HCT116 (cell line): ENCODE measurements around the gene CDC42EP3. TPM values are rescaled to one million over a fixed set of nuclear protein-coding genes. Genes with fewer than 3 reads are reported as not detected.
A peak's percentile ranks its signal among the peaks of the same experiment; 100 is the strongest.

Source experiments
- ATAC-seq: fragments of 200-7000 bp; cut with Tn5 transposase; 2 replicates; pipeline ENCODE4 v1.9.1; 2020; ENCODE audit warnings: mild to moderate bottlenecking, moderate library complexity
- BruUV-seq: library from RNA; stranded (reverse); fragments of 400-500 nt; replicated peaks from 2 replicates; lab custom pipeline; 2021; lab: Mats Ljungman, UMichigan
- CTCF ChIA-PET: fragments of 300-600 bp; sonication (Branson Sonifier 250); formaldehyde crosslinking; loops from one replicate; lab custom pipeline; 2021; ENCODE audit warnings: antibody characterized with exemption; lab: Charles Lee
- POLR2A ChIA-PET: fragments of 300-600, 350-600 bp; sonication (Branson Sonifier 250); formaldehyde crosslinking; loops from one replicate; lab custom pipeline; 2021; ENCODE audit warnings: antibody characterized with exemption; lab: Charles Lee
- RAD21 ChIA-PET, 2 experiments: fragments of 300-600 bp; sonication (Branson Sonifier 250); formaldehyde crosslinking; loops; one replicate each; lab custom pipeline; 2023; ENCODE audit warnings: low total read pairs in 2 of 2; ENCODE audit not compliant: uncharacterized antibody in 2 of 2, unreplicated experiment in 2 of 2, low non-redundant PET in 1 of 2; lab: Charles Lee
- DNase-seq: peaks from one replicate; pipeline ENCODE4 v3.0.0-alpha.2; 2010; ENCODE audit warnings: low read depth, low spot score
- H2AFZ ChIP-seq: fragments of 200-600 bp; shearing (Covaris generic), sonication (generic); 2 replicates; pipeline ENCODE4 v1.6.1; 2017; ENCODE audit warnings: low read depth, mixed run types, mixed read lengths, antibody characterized with exemption, low read length; ENCODE audit not compliant: poor library complexity, severe bottlenecking
- H3K27ac ChIP-seq: 2 replicates; pipeline ENCODE4 v1.5.1; 2012; ENCODE audit warnings: low read depth, low read length
- H3K27me3 ChIP-seq: fragments of 200-600 bp; sonication (generic); 2 replicates; pipeline ENCODE4 v1.6.1; 2016; ENCODE audit warnings: mixed run types, low read length, mixed read lengths; ENCODE audit not compliant: insufficient read depth
- H3K36me3 ChIP-seq, 2 experiments: fragments of 200-500 bp in 1 of 2; fragments of 200-600 bp in 1 of 2; sonication (Bioruptor generic) in 1 of 2; sonication (generic) in 1 of 2; 2 replicates each; pipeline versions ENCODE4 v1.5.1 to v1.6.1; 2014 to 2016; ENCODE audit warnings: low read length in 2 of 2, inconsistent platforms in 1 of 2, mixed read lengths in 1 of 2, mixed run types in 1 of 2; ENCODE audit not compliant: insufficient read depth in 2 of 2, control insufficient read depth in 1 of 2
- H3K4me1 ChIP-seq, 2 experiments: fragments of 200-600 bp in 1 of 2; sonication (generic) in 1 of 2; 2 replicates each; pipeline versions ENCODE4 v1.5.1 to v1.6.1; 2012 to 2017; ENCODE audit warnings: low read length in 2 of 2, inconsistent platforms in 1 of 2, mild to moderate bottlenecking in 1 of 2, mixed read lengths in 1 of 2, mixed run types in 1 of 2, moderate library complexity in 1 of 2; ENCODE audit not compliant: insufficient read depth in 2 of 2, control insufficient read depth in 1 of 2
- H3K4me2 ChIP-seq: fragments of 200-600 bp; sonication (generic); 2 replicates; pipeline ENCODE4 v1.6.1; 2017; ENCODE audit warnings: mixed run types, low read length, mixed read lengths
- H3K4me3 ChIP-seq, 2 experiments: fragments of 200-600 bp in 1 of 2; sonication (generic) in 1 of 2; replicated peaks in 1 of 2; 2 replicates each; pipeline ENCODE4 v1.5.1; 2011 to 2016; ENCODE audit warnings: low read length in 2 of 2, control low read depth in 1 of 2, low read depth in 1 of 2, mild to moderate bottlenecking in 1 of 2, mixed read lengths in 1 of 2, mixed run types in 1 of 2
- H3K79me2 ChIP-seq: fragments of 200-600 bp; sonication (generic); 2 replicates; pipeline ENCODE4 v1.6.1; 2017; ENCODE audit warnings: mild to moderate bottlenecking, mixed run types, low read length, moderate library complexity, mixed read lengths; ENCODE audit not compliant: insufficient read depth
- H3K9ac ChIP-seq: fragments of 200-600 bp; sonication (generic); 2 replicates; pipeline ENCODE4 v1.6.1; 2016; ENCODE audit warnings: low read length, mixed read lengths
- H3K9me2 ChIP-seq: fragments of 200-600 bp; sonication (generic), shearing (Covaris generic); 2 replicates; pipeline ENCODE4 v1.6.1; 2017; ENCODE audit warnings: mixed run types, mild to moderate bottlenecking, moderate library complexity; ENCODE audit not compliant: insufficient read depth
- H3K9me3 ChIP-seq, 2 experiments: fragments of 200-500 bp in 1 of 2; fragments of 200-600 bp in 1 of 2; sonication (Bioruptor generic) in 1 of 2; sonication (generic) in 1 of 2; 2 replicates each; pipeline ENCODE4 v1.6.1; 2014 to 2017; ENCODE audit warnings: low read length in 2 of 2, mixed read lengths in 2 of 2, inconsistent platforms in 1 of 2, low read depth in 1 of 2, mild to moderate bottlenecking in 1 of 2, mixed run types in 1 of 2, moderate library complexity in 1 of 2; ENCODE audit not compliant: control insufficient read depth in 1 of 2, insufficient read depth in 1 of 2
- H4K20me1 ChIP-seq: fragments of 200-600 bp; sonication (generic), shearing (Covaris generic); 2 replicates; pipeline ENCODE4 v1.6.1; 2017; ENCODE audit warnings: mixed run types, mild to moderate bottlenecking, moderate library complexity; ENCODE audit not compliant: insufficient read depth
- ELF1 ChIP-seq: IDR thresholded peaks from 2 replicates; pipeline ENCODE4 v1.6.1; 2012; ENCODE audit warnings: low read depth, borderline replicate concordance
- FOSL1 ChIP-seq: IDR thresholded peaks from 2 replicates; pipeline ENCODE4 v1.6.1; 2012; ENCODE audit warnings: low read depth
- MAX ChIP-seq: IDR thresholded peaks from 2 replicates; pipeline ENCODE4 v1.6.1; 2012
- POLR2A ChIP-seq: IDR thresholded peaks from 2 replicates; pipeline ENCODE4 v1.7.0; 2011; ENCODE audit warnings: borderline replicate concordance; ENCODE audit not compliant: insufficient read depth, insufficient read length; ENCODE audit errors: extremely low read depth
- POLR2AphosphoS5 ChIP-seq: IDR thresholded peaks from 2 replicates; pipeline ENCODE4 v1.6.1; 2011; ENCODE audit warnings: mild to moderate bottlenecking, low read depth, low read length, moderate library complexity
- ZNF274 ChIP-seq: fragments of 200-500 bp; sonication (Bioruptor generic); IDR thresholded peaks from 2 replicates; pipeline ENCODE4 v1.6.1; 2014; ENCODE audit warnings: mild to moderate bottlenecking, low read depth, low read length, inconsistent platforms
- intact Hi-C: fragments of 100-400 bp; cut with micrococcal nuclease; formaldehyde crosslinking; loops from 2 replicates; pipeline ENCODE4 v1.10.0; 2022
- total RNA-seq: library from RNA; stranded (reverse); gene quantifications from one replicate; pipeline ENCODE4 v1.2.1, GENCODE V29; 2021; ENCODE audit not compliant: unreplicated experiment

Gene CDC42EP3
- total RNA-seq, 1 experiment from 2014 or later, result 38.2 TPM

GRCh38 chr2:37671816-37672103, 318 bp upstream of the CDC42EP3 start:
- H3K9me2 ChIP-seq, result no peaks in the 10 kb centered on the region
- H3K27me3 ChIP-seq, result no peaks in the 10 kb centered on the region
- peak overlapping the region; percentile 83 for H3K9ac ChIP-seq
- intact Hi-C loops, result loop anchor here (1.0 to 5.0 kb wide), 5 partner anchors 81 to 257 kb away; no protein-coding TSS in a partner anchor
- no peaks in the 10 kb centered on the region; a peak in 2 of 4 replicates for H3K36me3 ChIP-seq
- H3K4me2 ChIP-seq, result peak overlapping the region; percentile 93
- ATAC-seq (peak; percentile 28; the same call in 1 of the 2 replicates), DNase-seq (no peak)
- POLR2A ChIA-PET, result interaction anchor here (1.0 to 1.6 kb wide), 3 partner anchors 109 to 257 kb away, joined by 3 to 4 read pairs (median 3); no protein-coding TSS in a partner anchor
- TF ChIP-seq POLR2A (peak; percentile 13), ZNF274 (no peak), POLR2AphosphoS5 (peak; percentile 39; the same call in 1 of the 2 replicates)
- H4K20me1 ChIP-seq, result no peaks in the 10 kb centered on the region
- RAD21 ChIA-PET, result interaction anchor here in 1 of 2 experiments (1.1 kb wide), 1 partner anchor 161 kb away, joined by 5 read pairs; no protein-coding TSS in a partner anchor
- H3K4me3 ChIP-seq, result peak overlapping the region; percentile 75 to 91
- H2AFZ ChIP-seq, result no peak overlapping the region
- H3K79me2 ChIP-seq, result peaks cover 45% of the 10 kb centered on the region
- CTCF ChIA-PET, result interaction anchor here (1.0 kb wide), 1 partner anchor 205 kb away, joined by 5 read pairs; no protein-coding TSS in a partner anchor
- H3K27ac ChIP-seq, result peak overlapping the region; percentile 93
- no peaks in the 10 kb centered on the region for H3K9me3 ChIP-seq
- BruUV-seq, result no TSS peak
- peaks cover 20 to 35% of the 10 kb centered on the region in 2 experiments; a peak in 3 of 4 replicates for H3K4me1 ChIP-seq

- H4K20me1 ChIP-seq, result no peaks in the 10 kb centered on the region
- H3K9me2 ChIP-seq, result no peaks in the 10 kb centered on the region
- no peak overlapping the region for H2AFZ ChIP-seq
- H3K79me2 ChIP-seq, result peaks cover 58% of the 10 kb centered on the region
- H3K27me3 ChIP-seq, result no peaks in the 10 kb centered on the region
- ChIA-PET CTCF (no interaction called here), POLR2A (no interaction called here), RAD21 (no interaction called here)
- H3K9ac ChIP-seq, result peak overlapping the region; percentile 83
- peak overlapping the region; percentile 93 for H3K4me2 ChIP-seq
- DNase-seq (no peak), ATAC-seq (no peak)
- peak overlapping the region; percentile 75 to 91 for H3K4me3 ChIP-seq
- no peaks in the 10 kb centered on the region for H3K9me3 ChIP-seq
- H3K36me3 ChIP-seq, result no peaks in the 10 kb centered on the region; a peak in 2 of 4 replicates
- intact Hi-C loops, result loop anchor here (5.0 kb wide), 3 partner anchors 137 to 162 kb away; no protein-coding TSS in a partner anchor
- H3K4me1 ChIP-seq, result peaks cover 7 to 22% of the 10 kb centered on the region in 2 experiments; a peak in 3 of 4 replicates
- BruUV-seq, result no TSS peak
- peak overlapping the region; percentile 93 for H3K27ac ChIP-seq
- TF ChIP-seq ELF1, result no peak
- TF ChIP-seq MAX, result 0 out of 2 replicates have a peak, but pooled peaks have one; percentile 42
- TF ChIP-seq FOSL1, result no peak
Measured at GRCh38 chr2:37670378-37671008, 949 bp downstream of the CDC42EP3 start.
